GM19043 (cell line): ENCODE results near the gene EPSTI1.
"Not testable (repeated sequence)": the region's sequence is repeated elsewhere in the genome, so short reads cannot be mapped to it uniquely, and the experiment has no call there.

Source experiments
- ATAC-seq: cut with Tn5 transposase; IDR thresholded peaks from one replicate; pipeline ENCODE4 v1.9.1; 2021; ENCODE audit warnings: low read depth; ENCODE audit not compliant: unreplicated experiment

The EPSTI1 gene

DNA sequence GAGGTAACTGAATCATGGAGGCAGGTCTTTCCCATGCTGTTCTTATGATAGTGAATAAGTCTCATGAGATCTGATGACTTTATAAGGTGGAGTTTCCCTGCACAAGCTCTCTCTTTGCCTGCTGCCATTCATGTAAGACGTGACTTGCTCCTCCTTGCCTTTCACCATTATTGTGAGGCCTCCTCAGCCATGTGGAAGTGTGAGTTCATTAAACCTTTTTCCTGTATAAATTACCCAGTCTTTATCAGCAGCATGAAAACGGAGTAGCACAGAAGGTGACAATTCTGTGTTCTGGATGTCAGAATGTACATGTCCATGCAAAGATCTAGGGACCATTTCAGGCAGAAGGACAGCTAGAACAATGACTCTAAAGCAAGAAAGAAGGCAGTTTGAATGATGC is 129.7 kb downstream of the EPSTI1 start:
- not testable (repeated sequence) for ATAC-seq

DNA sequence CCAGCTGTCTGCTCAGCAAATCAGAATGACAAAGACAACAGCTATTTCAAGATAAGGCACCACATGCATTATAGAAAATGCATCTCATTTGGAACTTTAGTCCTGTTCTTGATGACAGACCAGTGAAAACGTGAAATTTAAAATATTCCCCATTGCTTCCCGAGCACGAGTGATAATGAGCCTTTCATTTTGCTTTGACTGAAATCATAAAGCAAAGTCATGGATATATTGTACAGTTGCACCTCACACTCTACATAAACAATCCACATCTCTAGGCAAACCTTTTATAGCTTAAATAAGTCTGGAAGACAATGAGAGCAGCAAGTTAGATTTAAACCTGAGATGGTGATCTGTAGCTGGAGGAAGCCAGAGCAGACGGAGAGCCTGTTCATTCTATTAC is 131.6 kb downstream of the EPSTI1 start:
- no peak for ATAC-seq

GRCh38 chr13:42859760-42860159 is 132.3 kb downstream of the EPSTI1 start:
- ATAC-seq = no peak

DNA sequence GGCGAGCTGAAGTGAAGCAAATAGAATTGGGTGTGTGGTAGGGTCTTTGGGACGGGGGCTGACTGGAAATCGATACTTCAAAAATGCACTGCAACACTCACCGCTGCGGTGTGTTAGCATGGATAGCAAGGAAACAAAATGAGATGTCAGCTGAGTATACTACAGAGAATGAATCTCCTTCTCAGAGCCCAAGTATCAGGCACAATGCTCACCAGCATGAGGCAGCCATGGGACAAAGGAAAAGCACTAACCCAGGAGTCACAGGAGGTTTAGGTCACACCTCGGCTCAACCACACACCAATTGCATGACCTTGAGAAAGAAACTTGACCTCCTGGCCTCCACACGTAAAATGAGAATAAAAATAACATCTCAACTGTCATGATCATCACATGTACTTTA is 136.6 kb downstream of the EPSTI1 start:
- ATAC-seq = no peak

GRCh38 chr13:42852136-42852535 is 139.9 kb downstream of the EPSTI1 start:
- no peak for ATAC-seq

DNA sequence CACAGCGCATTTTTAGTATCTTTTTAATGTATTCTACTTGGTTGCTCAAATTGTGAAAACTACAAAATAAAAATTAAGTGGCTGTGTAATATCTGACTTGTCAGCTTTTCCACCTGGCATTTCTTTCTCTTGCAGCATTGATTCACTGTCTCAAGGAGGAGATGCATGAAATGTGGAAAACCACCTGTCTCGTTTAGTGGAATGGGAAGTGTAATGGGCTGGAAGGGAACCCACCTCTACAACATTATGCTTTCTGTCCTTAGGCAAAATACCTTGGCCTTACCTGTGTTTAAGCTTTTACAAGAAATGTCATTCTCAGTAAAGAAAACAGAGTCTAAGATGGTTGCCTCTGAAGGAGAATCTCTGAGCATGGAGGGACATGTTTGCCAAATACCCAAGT is 142.8 kb downstream of the EPSTI1 start:
- ATAC-seq = no peak

- no peak for ATAC-seq
Observed at GRCh38 chr13:42847891-42848663, 144.0 kb downstream of the EPSTI1 start.

DNA sequence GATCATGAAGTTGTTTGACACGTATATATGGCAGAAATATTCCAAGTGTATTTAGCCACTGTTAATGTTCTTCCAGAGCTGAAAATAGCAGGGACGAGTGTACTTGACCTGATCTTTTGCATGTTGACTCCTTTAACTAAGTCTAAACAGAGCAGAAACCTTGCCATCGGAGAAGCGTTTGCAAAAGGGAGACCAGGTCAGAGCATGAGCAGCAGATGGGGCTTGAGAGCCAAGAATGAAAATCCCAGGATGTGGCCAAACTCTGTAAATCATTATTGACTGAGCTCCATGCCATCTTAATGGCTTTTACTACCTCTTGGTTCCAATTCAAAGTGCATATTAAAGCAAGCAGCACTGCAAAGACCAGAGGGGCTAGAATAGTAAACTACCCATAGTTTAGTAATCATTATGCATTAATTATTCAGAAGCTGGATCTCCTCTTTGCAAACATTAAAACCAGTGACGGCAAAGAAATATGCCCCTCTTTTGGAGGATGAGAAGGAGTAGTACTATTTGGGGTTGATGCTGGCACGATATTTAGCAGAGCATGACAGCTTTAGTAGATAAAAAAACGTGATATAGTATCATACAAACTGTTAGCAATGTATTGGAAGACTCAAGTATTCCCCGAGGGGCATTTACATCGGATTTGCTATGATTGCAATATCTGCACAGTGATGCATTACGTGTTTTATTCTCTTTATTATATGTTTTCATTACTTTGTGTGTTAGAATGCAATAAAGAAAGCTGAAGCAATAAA is 154.9 kb downstream of the EPSTI1 start:
- no peak for ATAC-seq
